HG03469 (cell line): Measurements from ENCODE around the gene NCBP3.
"Not testable (repeated sequence)": the region's sequence is repeated elsewhere in the genome, so short reads cannot be mapped to it uniquely, and the experiment has no call there.

ENCODE experiments used
- ATAC-seq: cut with Tn5 transposase; IDR thresholded peaks from one replicate; pipeline ENCODE4 v1.9.1; 2021; ENCODE audit warnings: mild to moderate bottlenecking, moderate library complexity, moderate number of reproducible peaks; ENCODE audit not compliant: unreplicated experiment

NCBP3 gene

GRCh38 chr17:3795390-3796102, 50.5 kb downstream of the NCBP3 start:
- no peak for ATAC-seq

GRCh38 chr17:3794557-3795389, 51.3 kb downstream of the NCBP3 start:
- no peak for ATAC-seq

DNA sequence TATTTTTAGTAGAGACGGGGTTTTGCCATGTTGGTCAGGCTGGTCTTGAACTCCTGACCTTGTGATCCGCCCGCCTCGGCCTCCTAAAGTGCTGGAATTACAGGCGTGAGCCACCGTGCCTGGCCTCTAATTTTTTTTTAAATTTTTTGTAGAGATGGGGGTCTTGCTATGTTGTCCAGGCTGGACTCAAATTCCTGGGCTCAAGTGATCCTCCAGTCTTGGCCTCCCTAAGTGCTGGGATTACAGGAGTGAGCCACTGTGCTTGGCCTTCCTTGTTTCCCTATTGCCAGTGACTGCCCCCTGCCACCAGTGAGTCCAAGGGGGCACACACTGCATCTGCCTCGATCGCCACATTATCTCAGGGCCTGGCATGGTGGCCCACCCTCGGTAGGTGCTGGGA, 51.9 kb downstream of the NCBP3 start:
- ATAC-seq = not testable (repeated sequence)

DNA sequence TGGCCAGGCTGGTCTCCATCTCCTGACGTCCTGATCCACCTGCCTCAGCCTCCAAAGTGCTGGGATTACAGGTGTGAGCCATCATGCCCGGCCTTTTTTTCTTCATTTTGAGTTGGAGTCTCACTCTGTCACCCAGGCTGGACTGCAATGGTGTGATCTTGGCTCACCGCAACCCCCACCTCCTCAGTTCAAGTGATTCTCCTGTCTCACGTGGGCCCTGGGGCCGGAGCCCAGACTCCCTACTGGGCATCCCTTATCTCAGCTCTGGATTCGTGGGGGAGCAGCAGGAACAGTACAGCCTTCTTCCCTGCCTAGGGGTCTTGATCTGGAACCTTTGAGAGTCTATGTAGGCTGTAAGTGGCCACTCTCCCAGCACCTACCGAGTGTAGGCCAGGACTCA, 52.8 kb downstream of the NCBP3 start:
- not testable (repeated sequence) for ATAC-seq

DNA sequence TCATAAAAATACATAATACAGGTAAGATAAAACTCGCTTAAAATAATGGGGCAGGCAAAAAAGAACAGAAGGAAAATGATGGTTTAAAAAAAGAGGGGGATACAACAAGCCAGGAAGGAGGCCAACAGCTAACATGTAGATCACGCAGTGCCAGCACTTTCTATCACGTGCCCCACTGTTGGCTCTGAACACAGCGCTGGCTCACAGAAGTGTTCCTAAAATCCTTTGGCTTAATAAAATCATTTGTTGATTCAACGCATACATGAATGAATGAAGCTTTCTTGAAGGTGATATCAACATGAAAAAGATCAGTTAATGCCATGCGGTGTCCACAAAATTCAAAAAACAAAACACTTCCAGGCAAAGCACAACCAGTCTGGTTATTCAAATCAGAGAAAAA, 53.6 kb downstream of the NCBP3 start:
- no peak for ATAC-seq

DNA sequence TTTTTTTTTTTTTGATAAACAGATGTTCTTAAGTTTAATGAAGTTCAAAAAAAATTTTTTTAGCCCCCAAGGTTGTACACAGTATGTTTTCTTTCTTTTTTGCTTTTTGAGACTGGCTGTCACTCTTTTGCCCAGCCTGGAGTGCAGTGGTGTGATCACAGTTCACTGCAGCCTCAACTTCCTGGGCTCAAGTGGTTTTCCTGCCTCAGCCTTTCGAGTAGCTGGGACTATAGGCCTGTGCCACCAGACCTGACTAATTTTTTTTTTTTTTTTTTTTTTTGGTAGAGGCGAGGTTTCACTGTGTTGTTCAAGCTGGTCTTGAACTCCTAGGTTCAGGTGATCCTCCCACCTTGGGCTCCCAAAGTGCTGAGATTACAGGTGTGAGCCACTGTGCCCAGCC, 57.8 kb downstream of the NCBP3 start:
- ATAC-seq = no peak

DNA sequence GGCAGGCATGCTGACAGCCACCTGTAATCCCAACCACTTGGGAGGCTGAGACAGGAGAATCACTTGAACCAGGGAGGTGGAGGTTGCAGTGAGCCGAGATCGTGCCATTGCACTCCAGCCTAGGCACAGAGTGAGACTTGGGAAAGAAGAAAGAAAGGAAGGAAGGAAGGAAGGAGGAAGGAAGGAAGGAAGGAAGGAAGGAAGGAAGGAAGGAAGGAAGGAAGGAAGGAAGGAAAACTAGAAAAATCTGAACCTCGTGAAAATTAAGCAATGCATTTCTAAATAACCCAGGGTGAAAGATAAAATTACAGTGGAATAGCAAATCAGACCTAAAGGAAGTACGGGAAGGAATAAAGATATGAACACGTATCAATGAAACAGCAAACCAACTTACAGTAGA, 60.7 kb downstream of the NCBP3 start:
- not testable (repeated sequence) for ATAC-seq

DNA sequence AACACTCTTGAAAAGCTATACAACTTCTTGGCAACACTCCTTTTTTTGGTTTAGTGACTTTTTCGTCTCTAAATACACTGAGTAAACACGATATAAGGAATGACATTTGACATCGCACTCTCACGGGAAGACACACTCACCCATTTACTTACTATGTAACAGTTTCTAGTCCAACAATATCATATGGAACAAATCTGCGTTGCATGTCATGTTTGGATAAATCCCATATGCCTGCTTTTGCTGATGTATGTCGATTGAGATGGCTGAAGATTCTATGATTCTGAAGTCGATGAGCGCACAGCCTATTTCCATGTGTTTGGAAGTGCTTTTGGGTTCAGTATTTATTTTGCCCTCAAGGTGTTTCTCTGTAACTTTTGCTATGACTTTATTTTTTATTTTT, 63.3 kb downstream of the NCBP3 start:
- ATAC-seq = no peak

DNA sequence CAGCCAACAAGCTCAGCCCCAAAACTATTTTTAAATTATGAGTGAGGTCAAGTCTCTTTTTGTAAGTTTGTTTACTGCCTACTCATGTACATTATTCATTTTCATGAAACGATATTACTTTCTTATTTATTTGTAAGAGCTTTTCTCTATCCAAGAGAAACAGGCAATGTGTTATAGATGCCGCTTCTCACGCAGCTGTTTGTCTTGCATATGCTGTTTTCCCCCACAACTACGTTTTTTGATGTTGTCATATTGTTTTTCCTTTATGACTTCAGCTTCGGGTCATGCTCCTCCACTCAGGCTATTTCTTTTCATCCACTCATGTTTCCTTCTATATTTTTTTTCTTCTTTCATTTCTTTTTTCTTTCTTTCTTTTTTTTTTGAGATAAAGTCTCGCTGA, 65.1 kb downstream of the NCBP3 start:
- ATAC-seq = no peak

GRCh38 chr17:3777366-3778120, 68.5 kb downstream of the NCBP3 start:
- ATAC-seq = no peak

DNA sequence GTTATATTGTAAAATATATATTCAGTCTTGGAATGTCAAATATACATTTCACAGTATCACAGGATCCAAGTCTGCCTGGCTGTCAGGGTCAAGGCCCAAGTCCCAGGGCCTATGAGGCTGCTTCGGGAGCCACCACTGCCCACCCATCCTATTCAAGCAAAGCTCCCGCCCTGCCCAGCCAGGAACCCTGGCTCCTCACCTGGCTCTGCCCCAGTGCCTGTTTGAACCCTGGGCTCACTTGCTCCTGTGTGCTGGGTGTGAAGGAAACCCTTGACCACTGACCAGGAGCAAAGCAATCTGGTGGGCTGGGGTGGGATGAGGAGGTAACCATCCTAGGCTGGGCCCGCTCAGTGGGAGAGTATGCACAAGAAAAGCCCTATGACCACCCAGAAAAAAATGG, 72.1 kb downstream of the NCBP3 start:
- ATAC-seq = no peak

DNA sequence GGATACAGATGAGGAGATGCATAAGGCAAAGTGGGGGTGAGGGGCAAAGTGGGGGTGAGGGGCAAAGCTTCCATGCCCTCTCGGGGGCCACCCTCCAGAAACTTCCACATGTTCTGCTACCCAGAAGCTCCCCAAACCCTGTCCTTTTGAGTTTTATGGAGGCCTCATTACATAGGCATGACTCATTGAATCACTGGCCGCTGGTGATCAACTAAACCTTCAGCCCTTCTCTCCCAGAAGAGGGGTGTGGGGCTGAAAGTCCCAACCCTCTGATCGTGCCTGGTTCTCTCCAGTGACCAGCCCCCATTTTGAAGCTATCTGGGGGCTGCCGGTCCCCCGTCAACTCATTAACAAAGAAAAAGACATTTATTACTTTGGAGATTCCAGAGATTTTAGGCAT, 72.5 kb downstream of the NCBP3 start:
- ATAC-seq = no peak

GRCh38 chr17:3772764-3773163, 73.3 kb downstream of the NCBP3 start:
- ATAC-seq = no peak

DNA sequence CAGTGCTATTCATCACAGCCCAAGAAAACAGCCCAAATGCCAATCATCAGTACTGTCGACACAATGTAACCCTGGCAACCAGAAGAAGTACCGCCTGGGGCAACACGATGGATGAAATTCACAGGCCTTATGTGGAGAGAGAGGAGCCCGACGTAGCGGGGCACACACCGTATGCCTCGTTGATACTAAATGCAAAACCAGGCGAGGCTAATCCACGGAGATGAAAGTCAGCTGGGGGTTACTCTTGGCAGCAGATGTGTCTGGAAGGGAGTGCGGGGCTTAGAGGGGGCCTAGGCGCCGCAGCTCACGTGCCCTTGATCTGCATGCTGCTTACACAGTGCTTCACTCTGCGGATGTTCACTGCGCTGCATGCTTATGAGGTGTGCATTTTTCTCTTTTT, 74.9 kb downstream of the NCBP3 start:
- ATAC-seq = no peak

DNA sequence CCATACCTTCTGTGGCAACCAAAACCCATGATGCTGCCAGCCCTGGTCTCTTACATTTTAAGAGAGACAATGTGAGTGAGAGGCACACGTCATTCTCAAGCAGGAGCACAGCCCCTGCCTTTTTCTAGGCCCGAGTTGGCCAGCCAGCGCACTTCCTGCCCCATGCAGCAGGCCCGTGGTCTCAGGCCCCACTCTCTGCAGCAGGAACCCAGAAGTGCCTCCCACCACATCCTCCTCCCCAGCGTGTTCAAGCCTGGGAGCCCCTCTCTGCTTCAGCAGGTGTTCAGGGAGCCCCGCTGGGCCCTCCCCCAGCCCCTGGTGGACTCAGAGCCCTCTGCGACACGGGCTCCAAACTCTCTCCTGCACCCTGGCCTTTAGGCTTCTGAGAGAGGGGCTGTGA, 75.6 kb downstream of the NCBP3 start:
- no peak for ATAC-seq

DNA sequence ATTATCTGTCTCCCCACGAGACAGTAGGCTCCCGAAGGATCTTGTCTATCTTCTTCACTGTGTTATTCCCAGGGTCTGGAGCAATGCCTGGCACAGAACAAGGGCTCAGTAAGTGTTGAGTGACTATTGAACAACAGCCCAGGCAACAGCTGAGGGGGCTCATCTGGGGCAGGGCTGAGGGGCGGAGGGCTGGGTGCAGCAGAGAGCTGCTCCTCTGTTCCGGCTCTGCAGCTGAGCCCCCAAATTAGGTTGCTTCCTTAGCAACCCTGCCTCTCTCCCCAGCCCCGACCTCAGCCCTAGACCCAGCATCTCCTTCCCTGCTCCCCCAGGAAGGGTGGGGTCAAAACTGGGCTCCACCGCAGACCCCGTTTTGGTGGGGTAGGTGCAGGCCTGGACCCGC, 77.3 kb downstream of the NCBP3 start:
- ATAC-seq = no peak

- ATAC-seq = no peak
Measured at GRCh38 chr17:3768341-3768740, 77.7 kb downstream of the NCBP3 start.

DNA sequence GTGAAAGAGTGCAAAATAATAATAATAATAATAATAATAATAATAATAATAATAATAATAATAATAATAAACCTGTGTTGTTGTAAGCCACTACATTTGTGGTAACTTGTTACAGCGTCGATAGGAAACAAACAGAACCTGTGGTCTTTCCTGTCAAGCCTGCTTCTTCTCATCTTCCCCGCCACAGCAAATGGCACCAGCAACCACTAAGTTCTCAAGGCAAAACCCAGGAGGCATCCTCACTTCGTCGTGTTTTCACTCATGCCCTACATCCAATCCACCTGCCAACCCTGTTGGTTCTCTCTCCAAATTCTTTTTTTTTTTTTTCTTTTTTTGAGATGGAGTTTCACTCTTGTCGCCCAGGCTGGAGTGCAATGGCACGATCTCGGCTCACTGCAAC, 79.3 kb downstream of the NCBP3 start:
- ATAC-seq = no peak

DNA sequence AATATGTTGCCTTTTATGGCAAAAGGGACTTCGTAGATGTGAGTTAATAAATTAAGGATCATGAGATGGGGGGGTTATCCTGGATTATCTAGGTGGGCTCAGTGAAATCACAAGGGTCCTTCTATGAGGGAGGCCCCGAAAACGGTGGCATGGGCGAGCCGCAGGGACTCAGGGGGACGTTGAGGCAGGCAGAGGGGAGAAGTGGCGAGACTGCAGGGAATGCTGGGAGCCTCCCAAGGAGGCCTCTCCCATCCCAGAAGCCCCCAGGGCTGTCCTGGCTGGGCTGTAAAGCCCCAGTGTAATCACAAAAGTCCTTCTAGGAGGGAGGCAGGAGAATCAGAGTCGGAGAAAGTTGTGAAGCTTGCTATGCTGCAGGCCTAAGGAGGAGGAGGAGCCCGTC, 80.1 kb downstream of the NCBP3 start:
- no peak for ATAC-seq

DNA sequence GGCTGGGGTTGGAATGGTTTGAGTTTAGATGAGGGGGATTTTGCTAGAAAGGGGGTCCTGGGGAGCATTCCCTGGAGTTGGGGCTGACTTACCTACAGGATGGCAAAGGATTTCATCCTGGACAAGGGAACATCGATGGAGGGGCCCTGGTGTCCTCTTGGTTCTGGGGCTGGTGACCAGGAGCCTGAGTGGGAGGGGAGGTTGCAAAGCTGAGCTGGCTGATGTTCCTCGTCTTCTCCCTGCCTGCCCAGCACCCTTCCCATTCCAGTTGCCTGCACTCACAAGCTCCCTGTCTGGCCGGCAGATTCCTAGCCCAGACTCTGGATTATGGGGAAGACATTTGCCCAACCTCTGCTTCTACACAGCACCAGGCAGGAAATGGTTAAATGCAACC, 82.3 kb downstream of the NCBP3 start:
- ATAC-seq = no peak

GRCh38 chr17:3762922-3763776, 82.9 kb downstream of the NCBP3 start:
- peak; percentile 56 for ATAC-seq
